ENCODE data around the gene CHMP6.

CHMP6 gene

DNA sequence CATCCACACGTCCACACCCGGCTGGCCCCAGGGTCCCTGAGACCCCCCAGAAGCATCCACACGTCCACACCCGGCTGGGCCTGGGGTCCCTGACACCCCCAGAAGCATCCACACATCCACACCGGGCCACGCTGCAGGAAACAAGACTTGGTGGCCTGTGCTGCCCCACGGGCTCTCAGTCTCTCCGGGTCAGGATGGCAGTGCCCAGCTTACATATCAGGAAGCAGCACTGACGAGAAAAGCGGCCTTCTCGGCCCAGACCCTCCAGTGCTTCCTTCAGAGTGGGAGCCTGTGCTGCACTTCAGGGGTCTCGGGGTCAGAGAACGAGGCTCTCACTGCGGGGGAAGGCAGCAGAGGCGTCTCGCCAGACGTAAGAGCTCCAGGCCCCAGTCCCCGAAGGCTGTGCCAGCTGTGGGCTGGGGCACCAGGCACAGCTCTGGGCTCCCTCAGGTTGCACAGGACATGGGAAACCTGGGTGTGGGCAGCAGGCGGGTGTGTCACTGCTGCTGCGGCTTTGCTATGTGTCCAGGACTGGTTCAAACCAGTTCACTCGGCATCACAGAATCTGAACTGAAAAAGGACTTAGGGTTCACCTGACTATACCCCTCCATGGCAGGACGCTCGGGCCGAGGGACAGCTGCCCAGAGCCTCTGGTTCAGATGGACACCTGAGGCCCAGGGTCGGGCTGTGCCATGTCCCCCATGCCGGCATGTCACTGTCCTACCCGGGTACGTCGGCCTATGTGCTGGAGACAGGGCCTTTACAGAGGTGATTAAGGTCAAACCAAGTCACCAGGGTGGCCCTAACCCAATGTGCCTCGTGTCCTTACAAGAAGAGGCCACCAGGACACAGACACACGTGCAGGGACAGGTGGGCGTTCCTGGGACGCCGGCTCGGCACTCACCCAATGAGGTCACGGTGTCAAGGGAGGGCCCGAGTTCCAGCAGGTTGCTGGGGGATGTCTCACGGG is 40.2 kb upstream of the CHMP6 start:
- FAIRE-seq (no peak), DNase-seq (ENCODE audit: insufficient read length, low spot score) (no peak)
- TF ChIP-seq POLR2A (IDR thresholded peaks at IDR 0.05; ENCODE audit: low read depth, low read length): no peak

DNA sequence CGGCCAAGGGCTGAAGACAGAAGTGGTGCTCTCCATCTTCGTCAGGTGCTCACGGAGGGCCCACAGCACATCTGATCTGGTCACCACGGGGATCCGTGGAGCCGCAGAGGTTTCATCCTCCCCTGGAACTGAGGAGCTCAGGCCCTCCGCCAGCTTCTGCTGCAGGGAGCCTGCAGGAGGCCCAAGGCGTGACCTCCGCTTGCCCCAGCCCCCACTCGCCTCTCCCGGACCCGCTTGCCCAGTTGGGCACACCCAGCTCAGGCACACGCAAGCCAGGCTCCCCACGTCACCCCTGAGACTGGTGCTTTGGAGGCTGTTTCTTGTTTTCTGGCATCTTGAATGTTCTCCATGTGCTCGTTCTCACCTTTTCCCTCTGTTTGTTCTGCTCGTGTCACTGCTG is 39.4 kb upstream of the CHMP6 start:
- TF ChIP-seq POLR2A (IDR thresholded peaks at IDR 0.05; ENCODE audit: low read depth, low read length): no peak
- no peak for FAIRE-seq
- no peak for DNase-seq (ENCODE audit: insufficient read length, low spot score)

DNA sequence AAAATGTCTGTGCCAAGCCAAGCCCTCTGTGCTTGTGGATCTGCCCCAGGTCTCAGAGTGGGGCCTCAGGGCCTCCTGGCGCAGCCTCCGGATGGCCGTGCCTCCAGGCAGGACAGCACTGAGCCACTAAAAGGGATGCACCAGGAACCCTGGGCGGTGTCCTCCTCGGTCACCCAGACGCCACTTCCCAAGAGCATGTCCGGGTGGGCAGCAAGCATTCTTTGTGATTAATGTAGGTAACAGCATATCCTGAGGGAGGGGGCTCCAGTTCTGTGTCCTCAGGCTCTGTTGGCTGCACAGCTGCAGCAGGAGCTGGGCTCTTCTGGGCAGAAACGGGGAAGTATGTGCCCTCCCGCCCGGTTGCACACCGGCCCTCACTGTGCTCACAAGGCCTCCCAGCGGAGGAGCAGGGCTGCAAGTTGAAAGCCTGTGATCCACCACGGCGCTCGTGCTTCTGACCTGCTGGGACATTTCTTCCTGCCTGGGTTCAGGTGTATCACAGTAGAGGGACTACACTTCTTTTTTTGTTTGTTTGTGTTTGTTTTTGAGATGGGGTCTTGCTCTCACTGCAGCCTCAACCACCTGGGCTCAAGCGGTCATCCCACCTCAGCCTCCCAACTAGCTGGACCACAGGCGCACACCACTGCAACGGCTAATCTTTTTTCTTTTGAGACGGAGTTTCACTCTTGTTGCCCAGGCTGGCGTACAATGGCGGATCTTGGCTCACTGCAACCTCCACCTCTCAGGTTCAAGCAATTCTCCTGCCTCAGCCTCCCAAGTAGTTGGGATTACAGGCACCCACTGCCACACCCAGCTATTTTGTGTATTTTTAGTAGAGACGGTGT is 37.9 kb upstream of the CHMP6 start:
- DNase-seq (ENCODE audit: insufficient read length, low spot score) (no peak), FAIRE-seq (no peak)
- TF ChIP-seq POLR2A (IDR thresholded peaks at IDR 0.05; ENCODE audit: low read depth, low read length): no peak

DNA sequence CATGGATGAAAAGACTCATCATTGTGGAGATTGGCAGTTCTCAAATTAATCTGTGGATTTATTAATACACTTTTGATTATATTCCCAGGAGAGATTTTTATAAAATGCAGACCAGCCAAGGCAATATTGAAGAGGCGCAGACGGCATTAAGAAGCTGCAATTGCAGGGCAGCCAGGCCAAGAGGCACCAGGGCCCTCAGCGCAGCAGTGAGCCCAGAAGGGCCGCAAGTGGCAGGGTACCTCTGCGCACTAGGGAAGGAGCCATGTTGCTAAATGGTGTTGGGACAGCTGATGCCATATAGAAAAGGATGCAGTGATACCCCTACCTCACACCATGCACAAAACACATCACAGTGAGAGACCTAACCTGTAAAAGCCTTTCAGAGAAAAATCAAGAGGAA is 36.6 kb upstream of the CHMP6 start:
- DNase-seq (ENCODE audit: insufficient read length, low spot score) (no peak), FAIRE-seq (no peak)
- TF ChIP-seq POLR2A (IDR thresholded peaks at IDR 0.05; ENCODE audit: low read depth, low read length): no peak

DNA sequence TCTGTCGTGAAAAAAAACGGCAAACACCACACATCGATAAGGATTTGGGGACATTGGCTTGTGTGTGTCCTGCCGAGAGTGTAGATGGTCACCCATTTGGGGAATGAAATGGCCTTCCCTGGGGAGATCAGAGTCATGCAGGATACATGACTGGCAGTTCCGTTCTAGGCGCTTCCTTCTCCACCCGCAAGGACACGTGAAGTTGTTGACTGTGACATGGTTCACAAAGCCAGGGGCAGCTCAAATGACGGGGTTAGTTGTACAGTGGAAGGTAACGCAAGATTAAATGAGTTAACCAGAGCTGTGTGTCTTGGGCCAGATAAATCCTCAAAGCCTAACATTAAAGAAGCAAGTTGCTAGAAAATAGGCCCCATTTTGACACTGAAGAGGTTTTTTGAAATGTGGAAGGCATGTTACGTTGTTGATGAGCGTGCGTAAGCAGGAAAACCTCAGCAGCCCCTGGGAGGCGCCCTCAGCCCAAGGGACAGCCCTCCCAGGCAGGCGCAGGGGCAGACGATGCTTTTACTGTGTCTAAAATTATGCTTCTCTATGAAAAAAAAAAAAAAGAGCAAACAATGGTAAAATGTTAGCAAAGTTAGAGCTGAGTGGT is 35.9 kb upstream of the CHMP6 start:
- no peak for FAIRE-seq
- no peak for DNase-seq (ENCODE audit: insufficient read length, low spot score)
- no peak for TF ChIP-seq POLR2A (IDR thresholded peaks at IDR 0.05; ENCODE audit: low read depth, low read length)

DNA sequence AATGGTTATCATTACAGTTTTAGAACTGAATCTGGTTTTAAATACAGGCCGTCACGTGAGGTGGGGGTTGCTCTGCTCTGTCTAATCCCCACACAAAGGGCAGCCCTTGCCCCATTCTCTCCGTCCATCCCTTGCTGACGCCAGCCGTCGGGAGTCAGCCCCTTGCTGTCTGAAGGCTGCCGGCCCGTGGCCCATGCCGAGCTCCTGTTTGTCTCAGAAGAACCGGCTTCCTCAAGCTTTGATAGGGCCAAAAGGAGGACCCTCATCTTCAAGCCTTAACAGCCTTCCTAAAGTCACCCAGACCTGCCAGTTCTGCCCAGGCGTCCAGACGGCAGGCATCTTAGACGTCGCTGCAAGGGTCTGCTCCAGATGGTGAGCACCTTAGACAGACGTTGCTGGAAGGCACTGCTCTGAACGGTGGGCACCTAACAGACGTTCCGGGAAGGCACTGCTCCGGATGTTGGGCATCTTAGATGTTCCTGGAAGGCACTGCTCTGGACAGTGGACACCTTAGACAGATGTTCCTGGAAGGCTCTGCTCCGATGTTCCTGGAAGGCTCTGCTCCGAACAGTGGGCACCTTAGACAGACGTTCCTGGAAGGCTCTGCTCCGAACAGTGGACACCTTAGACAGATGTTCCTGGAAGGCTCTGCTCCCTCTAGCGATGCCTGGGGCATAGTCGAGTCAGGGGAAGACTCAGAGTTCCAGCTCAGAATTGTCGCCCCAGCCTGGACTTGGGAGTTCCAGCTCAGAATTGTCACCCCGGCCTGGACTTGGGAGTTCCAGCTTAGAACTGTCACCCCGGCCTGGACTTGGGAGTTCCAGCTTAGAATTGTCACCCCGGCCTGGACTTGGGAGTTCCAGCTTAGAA is 35.1 kb upstream of the CHMP6 start:
- no peak for TF ChIP-seq POLR2A (IDR thresholded peaks at IDR 0.05; ENCODE audit: low read depth, low read length)
- DNase-seq (ENCODE audit: insufficient read length, low spot score): no peak
- FAIRE-seq: no peak

DNA sequence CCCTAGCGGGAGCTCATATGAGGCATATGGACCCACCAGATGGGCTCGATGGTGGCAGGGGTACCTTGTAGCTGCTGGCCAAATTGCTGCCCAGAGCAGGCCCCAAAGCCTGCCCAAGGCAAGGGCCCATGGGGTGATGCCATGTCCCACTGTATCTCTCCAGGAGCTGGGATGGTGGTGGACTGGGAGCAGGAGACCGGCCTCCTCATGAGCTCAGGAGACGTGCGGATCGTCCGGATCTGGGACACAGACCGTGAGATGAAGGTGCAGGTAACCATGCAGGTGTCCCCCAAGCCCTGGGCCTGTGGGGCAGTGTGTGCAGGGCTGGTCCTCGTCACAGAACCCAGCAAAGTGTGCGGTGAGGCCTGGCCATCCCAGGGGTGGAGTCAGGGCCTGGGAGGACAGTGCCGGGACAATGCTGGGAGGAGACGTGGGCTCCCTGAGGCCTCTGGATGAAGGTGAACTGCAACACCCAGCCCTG is 34.1 kb upstream of the CHMP6 start:
- DNase-seq (ENCODE audit: insufficient read length, low spot score) (no peak), FAIRE-seq (no peak)
- TF ChIP-seq POLR2A (IDR thresholded peaks at IDR 0.05; ENCODE audit: low read depth, low read length): no peak

DNA sequence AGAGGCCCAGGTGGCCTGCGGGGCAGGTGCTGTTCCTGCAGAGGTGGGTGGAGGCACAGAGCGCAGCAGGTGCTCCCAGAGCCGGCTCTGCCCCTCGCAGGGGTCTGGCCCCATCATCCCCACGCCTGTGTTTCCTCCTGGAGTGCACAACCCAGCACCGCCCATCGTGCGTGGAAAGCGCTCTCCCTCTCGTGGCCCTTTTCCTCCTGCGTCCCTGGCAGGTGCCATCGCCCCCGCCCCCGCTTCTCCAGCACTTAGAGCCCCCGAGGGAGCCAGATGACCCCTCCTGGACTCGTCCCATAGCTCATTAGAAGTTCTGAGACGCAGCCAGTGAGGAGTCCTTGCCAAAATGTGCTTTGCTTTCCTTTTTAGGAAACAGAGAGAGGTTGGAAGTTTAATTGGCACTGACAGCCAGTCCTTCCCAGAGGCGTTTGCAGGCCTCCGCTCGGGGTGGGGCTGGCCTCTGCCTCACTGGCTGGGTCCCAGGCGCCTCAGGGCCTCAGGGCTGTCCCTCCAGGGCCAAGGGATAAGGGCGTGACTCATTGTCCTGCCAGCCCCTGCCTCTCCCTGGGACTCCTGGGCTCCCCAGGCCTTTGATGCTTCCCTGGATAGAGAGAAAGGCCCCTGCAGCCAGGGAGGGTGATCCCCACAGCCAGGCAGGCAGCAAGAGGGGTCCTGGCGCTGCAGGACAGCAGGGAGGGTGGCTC is 32.2 kb upstream of the CHMP6 start:
- no peak for FAIRE-seq
- no peak for TF ChIP-seq POLR2A (IDR thresholded peaks at IDR 0.05; ENCODE audit: low read depth, low read length)
- peak; percentile 92 for DNase-seq (ENCODE audit: insufficient read length, low spot score)

DNA sequence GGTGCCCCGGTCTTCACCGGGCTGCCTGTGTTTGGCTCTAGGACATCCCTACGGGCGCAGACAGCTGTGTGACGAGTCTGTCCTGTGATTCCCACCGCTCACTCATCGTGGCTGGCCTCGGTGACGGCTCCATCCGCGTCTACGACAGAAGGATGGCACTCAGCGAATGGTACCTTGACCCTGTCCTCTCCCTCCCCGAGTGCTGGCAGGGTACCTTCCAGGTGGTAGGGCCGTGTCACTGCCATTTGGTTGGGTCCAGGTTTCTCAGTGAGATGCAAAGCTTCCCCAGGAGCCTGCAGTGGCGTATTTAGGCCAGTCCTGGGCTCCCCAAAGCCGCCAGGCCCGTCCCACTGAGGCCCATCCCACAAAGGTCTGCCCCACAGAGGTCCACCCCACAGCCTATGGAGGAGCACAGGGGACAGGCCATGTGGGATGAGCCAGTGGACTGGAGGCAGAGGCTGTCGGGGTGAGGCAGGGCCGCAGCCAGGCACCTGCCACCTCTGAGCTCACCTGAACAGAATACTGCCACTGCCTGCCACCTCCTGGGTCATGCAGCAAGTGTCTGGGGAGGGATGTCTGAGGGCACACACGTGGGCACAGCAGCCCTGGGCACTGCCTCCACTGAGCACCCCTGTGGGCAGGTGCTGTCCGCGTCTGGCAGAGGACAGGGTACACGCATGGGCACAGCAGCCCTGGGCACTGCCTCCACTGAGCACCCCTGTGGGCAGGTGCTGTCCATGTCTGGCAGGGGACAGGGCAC is 31.4 kb upstream of the CHMP6 start:
- no peak for DNase-seq (ENCODE audit: insufficient read length, low spot score)
- TF ChIP-seq POLR2A (IDR thresholded peaks at IDR 0.05; ENCODE audit: low read depth, low read length): no peak
- FAIRE-seq: no peak

DNA sequence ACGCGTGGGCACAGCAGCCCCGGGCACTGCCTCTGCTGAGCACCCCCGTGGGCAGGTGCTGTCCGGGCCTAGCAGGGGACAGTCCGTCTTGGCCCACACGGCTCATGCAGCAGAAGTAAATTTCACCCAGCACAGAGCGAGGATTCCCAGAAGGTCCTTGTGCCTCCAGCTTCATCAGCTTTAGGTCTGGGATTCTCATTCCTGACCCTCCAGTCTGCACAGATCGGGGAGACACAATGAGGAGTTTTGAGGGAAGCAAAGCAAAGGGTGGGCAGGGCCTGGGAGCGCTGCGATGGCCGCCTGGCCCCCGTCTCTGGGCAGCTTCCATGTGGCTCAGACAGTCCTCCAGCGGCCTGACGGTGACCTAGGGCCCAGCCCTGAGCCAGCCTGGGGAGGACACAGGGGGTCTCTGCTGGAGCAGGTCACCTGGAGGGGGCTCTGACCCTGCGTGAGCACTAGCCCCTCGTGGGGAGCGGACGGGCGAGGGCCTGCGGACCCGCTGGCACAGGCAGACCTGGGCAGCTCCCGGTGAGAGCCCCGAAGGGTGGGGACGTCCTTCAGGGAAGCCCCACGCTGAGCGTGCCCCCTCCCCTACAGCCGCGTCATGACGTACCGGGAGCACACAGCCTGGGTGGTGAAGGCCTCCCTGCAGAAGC is 30.7 kb upstream of the CHMP6 start:
- FAIRE-seq (no peak), DNase-seq (ENCODE audit: insufficient read length, low spot score) (no peak)
- TF ChIP-seq POLR2A (IDR thresholded peaks at IDR 0.05; ENCODE audit: low read depth, low read length): no peak

DNA sequence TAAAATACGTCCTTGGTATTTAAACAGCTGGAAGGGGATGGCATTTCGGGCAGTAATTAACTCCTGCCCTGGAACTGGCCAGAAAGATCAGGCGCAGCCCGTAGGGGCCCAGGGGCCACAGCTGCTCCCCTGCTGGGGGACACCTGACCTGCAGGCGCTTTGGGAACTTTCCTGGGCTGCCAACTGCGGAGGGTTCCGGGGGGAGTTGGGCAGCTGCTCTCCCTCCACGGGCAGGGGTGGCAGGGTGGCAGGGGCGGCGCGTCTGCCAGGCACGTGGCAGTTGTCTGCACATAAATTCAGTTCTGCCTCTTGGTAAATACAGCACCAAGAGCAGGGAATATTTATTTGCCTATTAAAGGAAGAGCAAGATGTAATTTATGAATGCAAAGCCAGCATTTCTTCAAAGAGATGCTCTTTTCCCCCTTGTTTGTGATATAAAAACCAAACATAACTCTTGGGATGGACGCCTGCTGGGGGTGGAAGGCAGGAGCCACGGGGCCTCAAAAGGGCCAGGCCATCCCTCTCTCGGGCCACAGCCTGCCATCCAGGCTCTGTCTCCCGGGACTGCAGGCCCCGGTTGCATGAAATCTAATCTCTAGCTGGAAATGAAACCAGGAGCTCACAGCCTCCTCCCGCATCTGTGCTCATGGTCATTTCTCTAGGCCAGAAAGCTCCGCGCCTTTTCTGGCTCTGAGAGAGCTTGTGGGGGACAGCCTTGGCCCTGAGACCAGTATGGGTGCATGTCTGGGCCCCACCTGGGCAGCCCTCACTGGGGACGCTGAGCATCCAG is 29.9 kb upstream of the CHMP6 start:
- no peak for DNase-seq (ENCODE audit: insufficient read length, low spot score)
- TF ChIP-seq POLR2A (IDR thresholded peaks at IDR 0.05; ENCODE audit: low read depth, low read length): no peak
- FAIRE-seq: no peak
